Kidney epithelial cell (primary cell): ENCODE measurements around the gene LTBP1. TPM values are rescaled to one million over a fixed set of nuclear protein-coding genes. Genes with fewer than 3 reads are reported as not detected.

Experiments used
- DNase-seq: peaks from one replicate; pipeline ENCODE4 v3.0.0-alpha.2; 2010; ENCODE audit warnings: low read depth
- H3K27me3 ChIP-seq: 2 replicates; pipeline ENCODE4 v1.6.0; 2011; ENCODE audit warnings: low read length; ENCODE audit not compliant: control insufficient read depth, insufficient read depth
- H3K36me3 ChIP-seq: 2 replicates; pipeline ENCODE4 v1.5.1; 2011; ENCODE audit warnings: low read length; ENCODE audit not compliant: control insufficient read depth, insufficient read depth
- H3K4me3 ChIP-seq: 2 replicates; pipeline ENCODE4 v1.5.1; 2011; ENCODE audit warnings: low read depth, mild to moderate bottlenecking, control low read depth, low read length
- CTCF ChIP-seq: IDR thresholded peaks from 2 replicates; pipeline ENCODE4 v1.5.1; 2011; ENCODE audit warnings: mild to moderate bottlenecking, moderate library complexity, low read length, control low read depth, inconsistent platforms; ENCODE audit not compliant: insufficient read depth, poor library complexity, severe bottlenecking
- total RNA-seq: library from RNA; depleted of rRNA; stranded (reverse); fragments of >200 nt; gene quantifications from 2 replicates; pipeline ENCODE4 v1.2.3, GENCODE V29; 2015

LTBP1 gene
- total RNA-seq, 1 donor from 2014 or later, result 39.3 TPM

GRCh38 chr2:33195891-33196290, 249.1 kb downstream of the LTBP1 start:
- no peaks in the 10 kb centered on the region for H3K27me3 ChIP-seq
- no peak for TF ChIP-seq CTCF
- H3K4me3 ChIP-seq, result no peak overlapping the region
- no peak for DNase-seq
- no peaks in the 10 kb centered on the region for H3K36me3 ChIP-seq

DNA sequence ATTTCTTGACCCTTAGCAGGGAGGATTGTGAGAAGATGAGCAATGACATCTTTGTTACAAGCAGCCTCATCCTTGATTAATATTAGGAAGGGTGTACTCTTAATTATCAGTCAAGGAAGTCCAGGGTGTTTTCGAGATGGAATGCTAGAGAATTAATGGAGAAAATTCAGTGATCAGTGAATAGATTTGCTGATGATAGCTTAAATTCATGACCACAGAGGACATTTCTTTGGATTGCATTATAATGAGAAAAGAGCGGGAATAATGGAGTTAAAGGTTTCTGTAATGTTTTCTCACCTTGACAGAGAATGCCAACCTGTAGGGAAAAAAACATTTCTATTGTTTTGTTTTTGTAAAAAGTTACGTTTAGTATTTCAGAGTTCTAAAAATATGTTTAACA, 249.9 kb downstream of the LTBP1 start:
- DNase-seq, result no peak
- TF ChIP-seq CTCF, result no peak
- H3K36me3 ChIP-seq, result no peaks in the 10 kb centered on the region
- no peaks in the 10 kb centered on the region for H3K27me3 ChIP-seq
- H3K4me3 ChIP-seq, result no peak overlapping the region

- no peaks in the 10 kb centered on the region for H3K27me3 ChIP-seq
- H3K4me3 ChIP-seq, result no peak overlapping the region
- no peak for TF ChIP-seq CTCF
- H3K36me3 ChIP-seq, result no peaks in the 10 kb centered on the region
- DNase-seq, result no peak
These were observed 250.6 kb downstream of the LTBP1 start for GRCh38 chr2:33197198-33197938.

DNA sequence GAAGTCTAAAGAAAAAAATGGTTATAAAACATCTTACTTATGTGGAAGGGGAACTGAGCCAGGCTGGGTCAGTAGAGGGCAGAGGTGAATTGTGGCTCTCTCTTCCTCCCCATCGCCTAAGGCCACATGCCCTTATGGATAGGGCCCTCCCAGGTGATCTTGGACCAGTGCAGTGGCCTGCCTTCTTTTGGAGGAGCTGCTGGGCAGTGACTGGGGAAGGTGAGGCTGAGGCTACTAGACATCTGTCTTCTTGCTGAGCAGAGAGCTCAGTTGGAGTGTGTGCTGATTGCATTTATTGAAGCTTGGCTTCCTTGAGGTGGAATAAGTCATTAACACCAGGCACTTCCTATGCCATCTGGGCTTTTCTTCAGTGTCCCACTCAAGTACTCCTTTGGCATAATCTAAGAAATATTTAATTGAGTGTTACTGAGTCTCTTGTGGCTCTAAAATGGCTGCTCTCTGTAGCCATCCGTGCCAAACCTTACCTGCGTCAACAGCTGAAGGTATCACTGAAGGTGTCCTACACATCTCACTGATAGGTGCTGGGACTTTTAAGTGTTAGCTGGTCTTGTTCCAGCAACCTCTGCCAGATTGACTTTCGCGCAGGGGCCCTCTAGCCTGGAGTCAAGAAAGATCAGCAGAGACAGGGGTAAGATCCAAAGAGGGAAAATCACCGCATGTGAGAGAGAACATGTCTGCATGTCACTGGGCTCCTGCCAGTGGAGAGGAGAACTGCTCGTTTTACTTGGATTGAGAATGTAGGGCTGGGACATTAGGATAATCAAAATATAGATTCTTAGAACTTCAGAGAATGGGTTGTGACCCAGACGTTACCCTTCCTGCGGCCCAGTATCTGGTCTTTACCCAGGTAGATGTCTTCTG, 256.1 kb downstream of the LTBP1 start:
- no peak for DNase-seq
- H3K4me3 ChIP-seq, result no peak overlapping the region
- TF ChIP-seq CTCF, result no peak
- no peaks in the 10 kb centered on the region for H3K27me3 ChIP-seq
- no peaks in the 10 kb centered on the region for H3K36me3 ChIP-seq

- no peak for DNase-seq
- no peak overlapping the region for H3K4me3 ChIP-seq
- H3K36me3 ChIP-seq, result no peaks in the 10 kb centered on the region
- no peaks in the 10 kb centered on the region for H3K27me3 ChIP-seq
- no peak for TF ChIP-seq CTCF
These were observed 258.2 kb downstream of the LTBP1 start for GRCh38 chr2:33204945-33205344.
